K562 (cell line): ENCODE data around the gene OR10G6. TPM values are rescaled to one million over a fixed set of nuclear protein-coding genes. Genes with fewer than 3 reads are reported as not detected.
A peak's percentile ranks its signal among the peaks of the same experiment; 100 is the strongest.

Experiments
- CHD1 ChIP-seq: fragments of 200-600 bp; sonication (generic); IDR thresholded peaks from one replicate; pipeline ENCODE4 v1.6.1; 2012; ENCODE audit warnings: mild to moderate bottlenecking, moderate library complexity, low read length, inconsistent platforms
- CTBP1 ChIP-seq: fragments of 450-650 bp; IDR thresholded peaks from 2 replicates; pipeline ENCODE4 v1.6.1; 2016; ENCODE audit warnings: borderline replicate concordance
- EP300 ChIP-seq: IDR thresholded peaks from 2 replicates; pipeline ENCODE4 v1.6.1; 2012; ENCODE audit warnings: low read length, improper control_type of control experiment
- GABPB1 ChIP-seq: sonication (generic); formaldehyde crosslinking; IDR thresholded peaks from 2 replicates; pipeline ENCODE4 v1.8.0; 2022; ENCODE audit warnings: mild to moderate bottlenecking, missing genetic modification reagents
- JUND ChIP-seq, 2 experiments: IDR thresholded peaks; 2 replicates in 1 of 2; 3 replicates in 1 of 2; pipeline ENCODE4 v1.6.1; 2011; ENCODE audit warnings: borderline replicate concordance in 2 of 2, low read depth in 2 of 2, low read length in 2 of 2, improper control_type of control experiment in 1 of 2, missing biosample characterization in 1 of 2, missing genetic modification characterization in 1 of 2, missing genetic modification reagents in 1 of 2
- L3MBTL2 ChIP-seq: fragments of 450-650 bp; IDR thresholded peaks from 2 replicates; pipeline ENCODE4 v1.6.1; 2016; ENCODE audit warnings: mild to moderate bottlenecking, moderate library complexity
- POLR2H ChIP-seq: IDR thresholded peaks from 2 replicates; pipeline ENCODE4 v1.6.1; 2016; ENCODE audit warnings: missing genetic modification characterization, low read depth, mild to moderate bottlenecking, control low read depth, missing compliant biosample characterization, moderate library complexity
- SETDB1 ChIP-seq: IDR thresholded peaks from one replicate; pipeline ENCODE4 v1.6.1; 2012; ENCODE audit warnings: low read length, control low read depth, inconsistent platforms
- TCFL5 ChIP-seq: fragments of 250-450 bp; sonication (Bioruptor Pico); conservative IDR thresholded peaks from 2 replicates; pipeline ENCODE4 v1.6.1; 2021; ENCODE audit warnings: mild to moderate bottlenecking, moderate library complexity, matching md5 sums
- ZEB2 ChIP-seq: fragments of 450-650 bp; IDR thresholded peaks from 2 replicates; pipeline ENCODE4 v1.6.1; 2016
- ZZZ3 ChIP-seq: fragments of 450-650 bp; IDR thresholded peaks from 2 replicates; pipeline ENCODE4 v1.6.1; 2016; ENCODE audit warnings: antibody characterized with exemption, mild to moderate bottlenecking, moderate library complexity
- polyA plus RNA-seq, 8 experiments: library from polyadenylated mRNA; depleted of rRNA in 4 of 8; stranded (reverse) in 5 of 8; unstranded in 3 of 8; fragments of >200 nt; fragmentation: Nextera tagmentation in 2 of 8; fragmentation: Illumina TruSeq in 1 of 8; extraction: Ambion mirVana in 2 of 8; extraction: Trizol in 1 of 8; gene quantifications; 2 replicates each; pipeline versions ENCODE4 v1.2.1 to v1.2.3, GENCODE V29; 2011 to 2014; ENCODE audit warnings: inconsistent platforms in 1 of 8, missing spikeins in 1 of 8
- total RNA-seq, 7 experiments: library from RNA; depleted of rRNA in 6 of 7; stranded (reverse); fragments of >200 nt in 6 of 7; fragmentation: Illumina TruSeq in 2 of 7; extraction: Trizol in 2 of 7; gene quantifications; 2 replicates each; pipeline versions ENCODE4 v1.2.1 to v1.2.3, GENCODE V29; 2011 to 2021; ENCODE audit warnings: low replicate concordance in 1 of 7
- TF ChIP-seq, protein P1 (sequence below): conservative IDR thresholded peaks from 2 replicates; pipeline ENCODE4 v1.6.1; 2011; ENCODE audit warnings: low read depth, mild to moderate bottlenecking, low read length; ENCODE audit not compliant: control insufficient read depth

OR10G6 gene
- total and polyA plus RNA-seq, 9 of the 15 experiments (the other 6 are each of a cell fraction or from before 2014, with no cell fraction given): not detected

- TF ChIP-seq, protein P1, sequence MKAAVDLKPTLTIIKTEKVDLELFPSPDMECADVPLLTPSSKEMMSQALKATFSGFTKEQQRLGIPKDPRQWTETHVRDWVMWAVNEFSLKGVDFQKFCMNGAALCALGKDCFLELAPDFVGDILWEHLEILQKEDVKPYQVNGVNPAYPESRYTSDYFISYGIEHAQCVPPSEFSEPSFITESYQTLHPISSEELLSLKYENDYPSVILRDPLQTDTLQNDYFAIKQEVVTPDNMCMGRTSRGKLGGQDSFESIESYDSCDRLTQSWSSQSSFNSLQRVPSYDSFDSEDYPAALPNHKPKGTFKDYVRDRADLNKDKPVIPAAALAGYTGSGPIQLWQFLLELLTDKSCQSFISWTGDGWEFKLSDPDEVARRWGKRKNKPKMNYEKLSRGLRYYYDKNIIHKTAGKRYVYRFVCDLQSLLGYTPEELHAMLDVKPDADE: no peak
- TF ChIP-seq ZEB2: peak; percentile 81
- TF ChIP-seq JUND (IDR thresholded peaks at IDR 0.05; ENCODE audit: borderline replicate concordance, low read depth, low read length): peak; percentile 16; the same call in 1 of the 2 replicates
- TF ChIP-seq JUND (tag; IDR thresholded peaks at IDR 0.05; ENCODE audit: borderline replicate concordance, low read depth, low read length): no peak
- peak; percentile 66; the same call in 1 of the 2 replicates for TF ChIP-seq EP300
- TF ChIP-seq CTBP1: peak; percentile 69
- TF ChIP-seq GABPB1 (CRISPR knock-in tag): no peak
- no peak for TF ChIP-seq SETDB1
- no peak for TF ChIP-seq ZZZ3
- TF ChIP-seq CHD1: no peak
- TF ChIP-seq TCFL5 (CRISPR knock-in tag): no peak
- peak; percentile 25; the same call in 1 of the 2 replicates for TF ChIP-seq L3MBTL2
- 0 out of 2 replicates have a peak, but pooled peaks have one; percentile 22 for TF ChIP-seq POLR2H (tag)
Measured at GRCh38 chr11:123977731-123978347, 17.1 kb downstream of the OR10G6 start, which contains the start of gene OR10S1 (continued).
